ENCODE measurements around the gene KCNN4. TPM values are rescaled to one million over a fixed set of nuclear protein-coding genes. Genes with fewer than 3 reads are reported as not detected.
"Not testable (repeated sequence)": the region's sequence is repeated elsewhere in the genome, so short reads cannot be mapped to it uniquely, and the experiment has no call there.

The KCNN4 gene
- total and polyA plus RNA-seq, 11 donors, result 0.15 to 3.7 (median 0.63) TPM

GRCh38 chr19:43767818-43768217 lies 13.0 kb downstream of the KCNN4 start:
- H3K9me3 ChIP-seq, result no peaks in the 10 kb centered on the region
- ATAC-seq (no peak), DNase-seq (no peak)
- H3K27ac ChIP-seq, result peak overlapping the region in 1 of 12 donors; percentile 42
- H3K4me3 ChIP-seq, result no peak overlapping the region
- H3K4me1 ChIP-seq, result peaks cover 0 to 65% (median 0%) of the 10 kb centered on the region in 12 donors
- intact Hi-C loops (cut with DNase I), result no loop called here
- H3K27me3 ChIP-seq, result no peaks in the 10 kb centered on the region
- H3K36me3 ChIP-seq, result peaks cover 0 to 4% (median 0%) of the 10 kb centered on the region in 9 donors
- WGBS, 4 donors, result 63 to 86% (median 76%) methylated on average over 1 of the region's 1 CpG
- TF ChIP-seq, protein P1, sequence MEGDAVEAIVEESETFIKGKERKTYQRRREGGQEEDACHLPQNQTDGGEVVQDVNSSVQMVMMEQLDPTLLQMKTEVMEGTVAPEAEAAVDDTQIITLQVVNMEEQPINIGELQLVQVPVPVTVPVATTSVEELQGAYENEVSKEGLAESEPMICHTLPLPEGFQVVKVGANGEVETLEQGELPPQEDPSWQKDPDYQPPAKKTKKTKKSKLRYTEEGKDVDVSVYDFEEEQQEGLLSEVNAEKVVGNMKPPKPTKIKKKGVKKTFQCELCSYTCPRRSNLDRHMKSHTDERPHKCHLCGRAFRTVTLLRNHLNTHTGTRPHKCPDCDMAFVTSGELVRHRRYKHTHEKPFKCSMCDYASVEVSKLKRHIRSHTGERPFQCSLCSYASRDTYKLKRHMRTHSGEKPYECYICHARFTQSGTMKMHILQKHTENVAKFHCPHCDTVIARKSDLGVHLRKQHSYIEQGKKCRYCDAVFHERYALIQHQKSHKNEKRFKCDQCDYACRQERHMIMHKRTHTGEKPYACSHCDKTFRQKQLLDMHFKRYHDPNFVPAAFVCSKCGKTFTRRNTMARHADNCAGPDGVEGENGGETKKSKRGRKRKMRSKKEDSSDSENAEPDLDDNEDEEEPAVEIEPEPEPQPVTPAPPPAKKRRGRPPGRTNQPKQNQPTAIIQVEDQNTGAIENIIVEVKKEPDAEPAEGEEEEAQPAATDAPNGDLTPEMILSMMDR (IDR thresholded peaks at IDR 0.05), result no peak
- no peak for TF ChIP-seq POLR2A (IDR thresholded peaks at IDR 0.05)

- WGBS, 4 donors, result 70 to 87% (median 81%) methylated on average over 6 to 7 of the region's 7 CpGs
- H3K36me3 ChIP-seq, result peaks cover 0 to 4% (median 0%) of the 10 kb centered on the region in 9 donors
- H3K4me1 ChIP-seq, result peaks cover 0 to 65% (median 0%) of the 10 kb centered on the region in 12 donors
- intact Hi-C loops (cut with DNase I), result no loop called here
- no peak overlapping the region for H3K4me3 ChIP-seq
- H3K27me3 ChIP-seq, result no peaks in the 10 kb centered on the region
- no peaks in the 10 kb centered on the region for H3K9me3 ChIP-seq
- no peak overlapping the region for H3K27ac ChIP-seq
- DNase-seq (peak in 1 of 5 donors; percentile 21), ATAC-seq (no peak)
- no peak for TF ChIP-seq POLR2A (IDR thresholded peaks at IDR 0.05)
- TF ChIP-seq, protein P1 (IDR thresholded peaks at IDR 0.05), result no peak
Observed at GRCh38 chr19:43767316-43767715, 13.5 kb downstream of the KCNN4 start.

- DNase-seq (no peak), ATAC-seq (no peak)
- Histone ChIP-seq H3K27ac (peak overlapping the region in 1 of 12 donors; percentile 88), H3K4me1 (peaks cover 0 to 65% (median 0%) of the 10 kb centered on the region in 12 donors), H3K4me3 (no peak overlapping the region), H3K9me3 (no peaks in the 10 kb centered on the region), H3K36me3 (peaks cover 0 to 4% (median 0%) of the 10 kb centered on the region in 9 donors), H3K27me3 (no peaks in the 10 kb centered on the region)
- TF ChIP-seq, protein P1 (IDR thresholded peaks at IDR 0.05), result peak in 1 of 12 donors; percentile 6
- TF ChIP-seq POLR2A (IDR thresholded peaks at IDR 0.05), result no peak
- 67 to 83% (median 70%) methylated on average over 4 of the region's 4 CpGs for WGBS, 4 donors
- intact Hi-C loops (cut with DNase I), result no loop called here
Observed at GRCh38 chr19:43766755-43767043, 14.1 kb downstream of the KCNN4 start.

DNA sequence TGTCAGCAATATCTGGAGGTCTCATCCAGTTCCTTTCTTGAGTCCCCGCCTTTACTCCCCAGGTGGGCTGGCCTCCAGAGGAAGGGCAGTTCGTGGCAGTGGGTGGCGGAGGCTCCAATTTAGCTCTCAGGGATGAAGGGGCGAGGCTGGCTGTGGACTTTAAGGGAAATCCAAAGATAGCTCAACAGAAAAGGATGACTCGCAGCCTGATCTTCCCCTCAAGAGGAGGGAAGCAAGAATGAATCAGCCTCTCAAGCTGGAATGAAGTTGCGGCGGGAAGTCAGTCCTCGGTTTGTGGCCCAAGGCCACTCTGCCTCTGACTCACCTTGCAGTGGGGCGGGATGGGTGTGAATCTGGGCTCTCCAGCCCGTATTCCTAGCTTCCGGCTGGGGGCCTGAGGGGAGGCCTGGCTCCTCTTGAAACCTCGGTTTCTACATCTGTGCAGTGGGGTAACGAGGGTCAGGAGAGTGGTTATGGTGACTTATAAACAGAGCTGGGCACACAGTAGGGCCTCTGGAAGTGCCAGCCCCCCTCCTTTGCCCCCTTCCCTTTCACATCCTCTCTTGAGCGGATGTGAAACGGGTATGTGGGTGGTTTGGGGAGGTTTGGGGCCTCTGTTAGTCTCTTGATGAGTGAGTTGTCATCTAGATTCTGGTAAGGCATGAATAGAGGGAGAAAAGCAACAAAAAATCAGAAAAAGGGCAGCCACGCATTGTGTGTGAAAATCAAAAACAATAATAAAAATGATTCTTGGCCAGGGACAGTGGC lies 15.5 kb downstream of the KCNN4 start:
- H3K27me3 ChIP-seq, result no peaks in the 10 kb centered on the region
- peak overlapping the region in 7 of 12 donors; percentile 54 to 88 (median 59) for H3K27ac ChIP-seq
- TF ChIP-seq POLR2A (IDR thresholded peaks at IDR 0.05), result no peak
- TF ChIP-seq, protein P1 (IDR thresholded peaks at IDR 0.05), result no peak
- intact Hi-C loops (cut with DNase I), result no loop called here
- DNase-seq, result peak in 3 of 5 donors; percentile 35 to 77 (median 72)
- 51 to 69% (median 58%) methylated on average over 11 to 16 of the region's 16 CpGs for WGBS, 4 donors
- H3K4me3 ChIP-seq, result no peak overlapping the region
- ATAC-seq, result peak; percentile 13 to 82 (median 74)
- H3K9me3 ChIP-seq, result no peaks in the 10 kb centered on the region
- H3K36me3 ChIP-seq, result peaks cover 0 to 4% (median 0%) of the 10 kb centered on the region in 9 donors
- H3K4me1 ChIP-seq, result peaks cover 0 to 65% (median 0%) of the 10 kb centered on the region in 12 donors

- WGBS, 4 donors, result 80 to 83% (median 82%) methylated on average over 8 of the region's 8 CpGs
- H3K4me3 ChIP-seq; H3K9me3 ChIP-seq; H3K27me3 ChIP-seq; DNase-seq; H3K36me3 ChIP-seq; intact Hi-C loops (cut with DNase I): not testable (repeated sequence)
- Histone ChIP-seq H3K27ac (peak overlapping the region in 7 of 12 donors; percentile 51 to 88 (median 58)), H3K4me1 (peaks cover 0 to 65% (median 0%) of the 10 kb centered on the region in 12 donors)
- peak in 2 of 4 donors; percentile 14 to 27 for ATAC-seq
Observed at GRCh38 chr19:43764684-43765083, 16.1 kb downstream of the KCNN4 start.

Measured in heart left ventricle (tissue), 16 donors.